HG03460 (cell line): ENCODE data around the gene P4HTM.

Experiments used
- ATAC-seq: cut with Tn5 transposase; IDR thresholded peaks from one replicate; pipeline ENCODE4 v1.9.1; 2021; ENCODE audit not compliant: unreplicated experiment

The P4HTM gene

GRCh38 chr3:49022688-49023171, 32.7 kb downstream of the P4HTM start:
- no peak for ATAC-seq

GRCh38 chr3:49023775-49024174, 33.7 kb downstream of the P4HTM start:
- ATAC-seq = no peak

- ATAC-seq = no peak
Measured at GRCh38 chr3:49024449-49024848, 34.4 kb downstream of the P4HTM start.

GRCh38 chr3:49025005-49025792, 35.2 kb downstream of the P4HTM start:
- no peak for ATAC-seq

- ATAC-seq = no peak
Measured at GRCh38 chr3:49025793-49026520, 35.9 kb downstream of the P4HTM start.

- no peak for ATAC-seq
Measured at GRCh38 chr3:49026536-49026935, 36.5 kb downstream of the P4HTM start.

- ATAC-seq = no peak
Measured at GRCh38 chr3:49027634-49028033, 37.6 kb downstream of the P4HTM start.

- ATAC-seq = no peak
Measured at GRCh38 chr3:49028298-49028672, 38.2 kb downstream of the P4HTM start.

- ATAC-seq = peak; percentile 87
Measured at GRCh38 chr3:49028673-49029562, 38.9 kb downstream of the P4HTM start, which contains the start of gene IMPDH2. Gene IMPDH2 (minus strand): TSS chr3:49029398. CDS start chr3:49029350, 48 bp downstream.

- ATAC-seq = no peak
Measured at GRCh38 chr3:49029563-49029884, 39.5 kb downstream of the P4HTM start.

GRCh38 chr3:49030321-49030720, 40.3 kb downstream of the P4HTM start:
- no peak for ATAC-seq

- ATAC-seq = no peak
Measured at GRCh38 chr3:49032646-49033304, 42.7 kb downstream of the P4HTM start.

GRCh38 chr3:49034650-49035049, 44.6 kb downstream of the P4HTM start:
- no peak for ATAC-seq

GRCh38 chr3:49035281-49035680, 45.2 kb downstream of the P4HTM start:
- no peak for ATAC-seq

- no peak for ATAC-seq
Measured at GRCh38 chr3:49053543-49053942, 63.5 kb downstream of the P4HTM start.

- no peak for ATAC-seq
Measured at GRCh38 chr3:49054344-49054862, 64.4 kb downstream of the P4HTM start.
